GM19239 (cell line): ENCODE results near the gene CPE.
"Not testable (repeated sequence)": the region's sequence is repeated elsewhere in the genome, so short reads cannot be mapped to it uniquely, and the experiment has no call there.

Source experiments
- DNase-seq: peaks from one replicate; pipeline ENCODE4 v3.0.0; 2011; ENCODE audit warnings: low spot score; ENCODE audit not compliant: insufficient read length
- FAIRE-seq: peaks from 2 replicates; lab custom pipeline; 2011; peaks lifted over from hg19 to GRCh38; lab: Jason Lieb, UNC

CPE gene

DNA sequence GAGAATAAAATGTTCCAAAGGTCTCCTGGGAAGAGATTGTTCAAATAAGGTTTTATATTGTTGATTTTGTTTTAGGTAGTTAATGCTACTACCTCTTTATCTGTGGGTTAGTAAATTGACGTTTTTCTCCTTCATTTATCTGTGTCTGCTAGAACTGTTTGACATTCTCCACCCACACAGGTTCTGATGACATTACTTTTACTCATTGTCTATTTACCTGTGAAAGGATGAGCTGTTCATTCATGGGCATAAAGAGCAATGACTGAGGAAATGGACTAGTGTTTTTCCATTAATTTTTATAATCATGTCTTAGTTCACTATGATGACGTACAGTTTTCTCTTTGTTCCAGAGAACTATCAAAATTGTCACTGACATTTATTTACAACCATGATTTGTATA, 75.6 kb downstream of the CPE start:
- no peak for DNase-seq
- FAIRE-seq, result no peak

DNA sequence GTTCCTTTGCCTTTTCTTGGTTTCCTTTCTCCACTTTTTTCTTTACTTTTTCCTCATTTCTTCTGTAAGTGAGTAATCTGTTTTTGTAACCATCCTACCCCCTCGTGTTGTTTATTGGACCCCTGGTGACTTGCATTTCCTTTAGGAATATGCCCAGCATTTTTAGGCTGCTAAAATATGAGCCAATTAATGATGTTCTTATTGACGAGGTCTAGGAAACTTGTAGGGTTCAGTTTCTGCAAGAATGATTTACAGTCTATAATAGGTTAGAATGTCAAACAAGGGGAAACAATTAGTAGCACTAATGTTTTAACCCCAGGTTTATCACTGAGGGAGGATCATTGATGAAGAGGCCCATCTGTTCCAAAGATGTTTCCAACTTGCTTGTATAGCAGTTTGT, 79.0 kb downstream of the CPE start:
- DNase-seq (no peak), FAIRE-seq (no peak)

DNA sequence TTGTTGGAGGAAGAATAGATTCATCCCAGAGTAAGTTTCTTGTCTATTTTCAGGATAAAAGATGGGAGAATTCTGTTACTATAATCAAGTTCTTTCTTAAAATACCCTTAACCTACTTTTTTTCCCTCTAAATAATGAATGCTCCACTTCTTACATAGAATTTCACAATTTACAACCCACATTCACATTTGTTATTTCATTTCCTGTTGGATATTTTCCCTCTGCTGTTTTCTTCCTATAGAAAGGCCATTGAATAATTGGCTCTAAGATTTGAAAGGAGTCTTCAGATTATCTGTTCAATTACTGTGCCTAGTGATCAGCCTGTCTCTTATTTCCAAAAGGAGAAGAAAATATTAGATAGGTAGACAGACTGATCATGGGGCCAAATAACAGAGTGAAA, 79.7 kb downstream of the CPE start:
- FAIRE-seq (no peak), DNase-seq (no peak)

DNA sequence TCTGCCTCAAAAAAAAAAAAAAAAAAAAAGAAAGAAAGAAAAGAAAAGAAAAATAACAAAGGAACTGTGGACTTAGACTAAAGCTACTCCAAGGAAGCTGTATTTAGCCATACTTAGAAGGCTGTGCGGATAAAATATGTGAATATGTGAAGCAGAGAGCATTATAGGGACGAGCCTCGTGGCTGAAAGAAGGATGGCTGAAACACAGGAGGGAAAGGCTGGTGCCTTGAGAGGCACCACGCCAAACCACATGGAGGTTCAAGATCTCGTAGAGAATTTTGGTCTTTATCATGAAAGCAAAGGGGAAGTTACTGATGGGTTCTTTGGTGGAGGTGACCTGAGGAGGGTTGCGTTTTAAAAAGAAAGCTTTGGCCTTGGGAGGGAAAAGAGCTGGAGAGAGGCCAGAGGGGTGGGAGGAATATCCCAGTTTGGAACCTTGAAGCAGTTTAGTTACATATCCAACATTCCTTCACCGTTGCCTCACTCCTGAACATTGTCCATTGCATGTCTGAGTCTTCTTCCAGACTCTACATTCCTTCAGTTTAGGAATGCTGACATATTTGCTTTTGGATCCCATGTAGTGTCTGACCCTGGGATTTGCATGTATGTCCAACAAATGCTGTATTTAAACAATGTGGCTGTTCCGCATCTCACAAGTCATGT, 82.5 kb downstream of the CPE start:
- no peak for FAIRE-seq
- no peak for DNase-seq

DNA sequence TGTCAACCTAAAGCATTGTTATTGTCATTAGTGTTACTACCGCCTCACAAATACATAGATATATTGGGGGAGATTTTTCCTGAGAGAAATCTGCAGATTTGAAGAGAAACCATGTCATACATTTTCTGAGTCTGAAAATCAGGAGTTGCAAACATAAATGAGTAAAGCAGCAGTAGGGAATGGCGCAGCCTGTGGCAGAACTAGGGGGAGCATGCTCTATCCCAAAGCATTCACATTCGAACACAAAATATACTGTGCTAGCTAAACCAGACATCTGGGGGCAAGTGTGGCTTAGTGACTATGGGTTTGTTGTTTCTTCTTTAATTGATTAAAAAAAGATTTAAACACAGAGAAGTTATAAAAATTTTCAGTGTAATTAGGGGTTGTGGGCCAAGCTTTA, 83.2 kb downstream of the CPE start:
- FAIRE-seq, result no peak
- no peak for DNase-seq

DNA sequence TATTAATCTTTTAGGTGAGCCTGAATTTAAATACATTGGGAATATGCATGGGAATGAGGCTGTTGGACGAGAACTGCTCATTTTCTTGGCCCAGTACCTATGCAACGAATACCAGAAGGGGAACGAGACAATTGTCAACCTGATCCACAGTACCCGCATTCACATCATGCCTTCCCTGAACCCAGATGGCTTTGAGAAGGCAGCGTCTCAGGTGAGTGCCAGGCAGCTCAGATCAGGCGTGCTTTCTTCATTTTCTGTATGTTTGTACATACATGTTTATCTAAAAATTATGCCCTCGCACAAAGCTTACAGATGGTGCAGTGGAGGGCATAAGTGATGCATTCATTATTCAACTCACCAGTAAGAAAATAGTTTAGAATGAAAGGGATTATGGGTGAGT, 85.6 kb downstream of the CPE start:
- no peak for DNase-seq
- FAIRE-seq, result no peak

DNA sequence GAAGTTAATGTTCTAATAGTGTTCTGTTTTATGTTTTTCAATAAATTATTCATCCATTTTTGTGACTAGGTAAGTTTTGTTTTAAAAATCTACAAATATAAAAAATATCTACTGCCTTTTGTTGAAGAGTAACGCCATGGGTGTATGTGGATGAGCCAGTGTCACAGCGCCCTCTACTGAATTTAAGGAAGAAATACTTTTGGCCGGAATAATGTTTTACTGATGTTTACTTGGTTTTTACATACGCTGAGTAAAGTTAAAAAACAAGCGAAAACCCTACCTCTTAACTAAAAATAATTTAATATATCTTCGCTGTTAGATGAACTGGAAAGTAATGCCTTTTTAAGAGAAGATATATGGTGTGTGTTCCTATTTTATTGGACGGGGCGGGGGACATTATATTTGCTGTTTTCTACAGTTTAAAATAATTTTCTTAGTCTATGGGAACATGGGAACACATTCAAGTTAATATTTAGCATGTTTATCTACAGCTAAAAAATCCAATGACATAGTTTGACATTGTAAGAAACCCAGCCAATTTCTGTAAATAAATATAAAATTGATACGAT, 86.1 kb downstream of the CPE start:
- DNase-seq, result peak; percentile 10
- peak; percentile 51 for FAIRE-seq

DNA sequence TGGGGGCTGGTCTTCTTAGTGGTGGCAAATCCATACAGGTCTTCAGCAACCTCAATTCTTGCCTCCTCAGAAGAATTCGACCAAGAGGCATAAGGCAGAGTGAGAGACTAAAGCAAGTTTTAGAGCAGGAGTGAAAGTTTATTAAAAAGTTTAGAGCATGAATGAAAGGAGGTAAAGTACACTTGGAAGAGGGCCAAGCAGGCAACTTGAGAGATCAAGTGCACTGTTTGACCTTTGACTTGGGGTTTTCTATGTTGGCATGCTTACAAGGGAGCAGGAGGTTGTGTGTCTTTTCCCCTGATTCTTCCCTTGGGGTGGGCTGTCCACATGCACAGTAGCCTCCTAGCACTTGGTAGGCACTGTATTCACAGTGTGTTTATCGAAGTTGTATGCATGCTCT, 91.2 kb downstream of the CPE start:
- FAIRE-seq, result no peak
- DNase-seq, result no peak

DNA sequence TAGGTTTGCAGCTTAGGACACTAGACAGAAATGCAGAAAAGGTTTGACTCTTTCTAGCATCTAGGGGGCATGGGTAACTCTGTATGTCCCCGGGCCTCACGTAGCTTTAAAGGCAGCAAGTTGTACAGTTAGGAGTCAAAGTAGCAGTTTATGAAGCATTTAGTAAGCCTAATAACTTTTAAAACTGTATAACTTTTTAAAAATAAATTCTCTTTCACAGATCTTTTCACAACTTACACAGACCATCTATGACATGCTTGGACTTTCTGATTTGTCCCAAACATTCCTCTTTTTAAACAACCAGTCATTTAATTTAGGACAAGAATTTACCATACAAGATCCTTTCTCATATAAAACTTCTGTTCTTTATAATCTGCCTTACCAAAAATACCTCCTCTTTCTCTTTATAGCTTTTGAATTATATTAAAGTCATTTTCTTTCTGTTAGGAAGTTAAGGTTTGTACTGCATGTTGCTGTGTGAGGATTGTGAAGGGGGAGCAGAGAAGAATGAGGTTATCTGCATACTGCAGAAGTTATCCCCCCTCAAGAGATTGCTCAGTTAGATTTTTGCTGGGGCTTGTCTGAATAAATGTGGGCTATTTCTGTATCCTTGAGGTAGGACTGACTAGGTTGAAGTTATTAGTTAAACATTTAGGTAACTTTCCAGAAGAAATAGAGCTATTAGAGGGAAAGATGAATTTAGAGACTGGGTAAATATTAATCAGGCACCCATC, 94.3 kb downstream of the CPE start:
- no peak for FAIRE-seq
- no peak for DNase-seq

DNA sequence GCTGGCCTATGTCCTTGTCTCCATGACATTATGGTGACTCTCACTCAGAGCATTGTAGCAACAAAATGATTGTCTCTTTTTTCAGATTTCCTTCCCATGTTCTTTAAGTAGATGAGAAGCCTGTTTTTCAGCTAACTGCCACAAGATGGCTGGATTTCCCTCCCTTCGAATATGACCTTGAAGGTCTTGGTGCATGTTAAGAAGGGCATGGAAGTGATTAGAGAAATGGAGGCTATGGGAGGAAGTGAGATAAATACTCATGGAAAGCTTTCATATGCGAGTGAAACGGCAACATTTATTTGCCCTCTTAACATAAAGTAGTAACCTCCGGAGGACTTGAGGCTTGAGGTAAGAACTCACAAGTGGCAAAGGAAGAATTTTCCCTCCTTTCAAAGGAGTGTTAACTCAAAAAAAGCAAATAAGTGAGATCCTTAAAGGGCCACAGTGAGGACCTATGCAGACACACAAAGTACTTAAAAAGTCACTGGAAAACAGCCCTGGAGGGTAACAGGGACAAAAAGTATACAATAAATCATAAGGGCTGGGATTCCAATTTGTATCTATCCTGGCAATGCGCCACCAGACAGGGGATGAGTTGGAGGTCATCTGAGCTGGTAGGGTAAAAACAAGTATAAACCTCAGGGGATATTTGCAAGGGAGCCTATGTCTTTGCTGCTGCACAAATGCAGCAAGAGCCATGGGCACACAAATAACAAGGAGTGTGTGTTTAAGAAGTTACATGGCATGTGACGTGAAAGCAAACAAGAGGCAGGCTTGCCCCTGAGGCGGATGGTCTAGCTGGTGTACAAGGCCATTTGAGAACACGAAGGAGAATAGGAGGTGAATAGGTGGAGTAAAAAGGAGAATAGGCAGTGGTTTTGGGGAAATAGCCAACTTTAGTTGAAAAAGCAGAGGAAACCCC, 96.2 kb downstream of the CPE start:
- no peak for FAIRE-seq

DNA sequence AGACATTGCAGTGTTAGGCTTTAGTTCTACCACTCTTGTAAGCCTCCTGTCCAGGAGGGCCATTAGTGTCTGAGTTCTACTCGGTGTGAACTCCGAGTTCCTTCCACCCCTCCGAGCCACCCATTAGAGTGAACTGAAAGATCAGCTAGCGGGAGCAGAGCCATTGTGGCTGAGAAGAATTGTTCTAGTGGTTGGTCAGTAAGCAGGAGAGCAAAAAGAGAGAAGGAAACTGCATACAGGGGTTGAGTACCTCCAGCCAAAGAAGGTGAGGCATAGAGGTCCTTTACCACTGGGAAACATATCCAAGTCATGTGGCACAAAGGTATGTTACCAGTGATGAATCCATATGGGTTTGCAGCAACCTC, 96.9 kb downstream of the CPE start:
- FAIRE-seq (no peak), DNase-seq (no peak)

More for the DNA sequence above, 96.2 kb downstream of the CPE start:
- DNase-seq, result no peak

DNA sequence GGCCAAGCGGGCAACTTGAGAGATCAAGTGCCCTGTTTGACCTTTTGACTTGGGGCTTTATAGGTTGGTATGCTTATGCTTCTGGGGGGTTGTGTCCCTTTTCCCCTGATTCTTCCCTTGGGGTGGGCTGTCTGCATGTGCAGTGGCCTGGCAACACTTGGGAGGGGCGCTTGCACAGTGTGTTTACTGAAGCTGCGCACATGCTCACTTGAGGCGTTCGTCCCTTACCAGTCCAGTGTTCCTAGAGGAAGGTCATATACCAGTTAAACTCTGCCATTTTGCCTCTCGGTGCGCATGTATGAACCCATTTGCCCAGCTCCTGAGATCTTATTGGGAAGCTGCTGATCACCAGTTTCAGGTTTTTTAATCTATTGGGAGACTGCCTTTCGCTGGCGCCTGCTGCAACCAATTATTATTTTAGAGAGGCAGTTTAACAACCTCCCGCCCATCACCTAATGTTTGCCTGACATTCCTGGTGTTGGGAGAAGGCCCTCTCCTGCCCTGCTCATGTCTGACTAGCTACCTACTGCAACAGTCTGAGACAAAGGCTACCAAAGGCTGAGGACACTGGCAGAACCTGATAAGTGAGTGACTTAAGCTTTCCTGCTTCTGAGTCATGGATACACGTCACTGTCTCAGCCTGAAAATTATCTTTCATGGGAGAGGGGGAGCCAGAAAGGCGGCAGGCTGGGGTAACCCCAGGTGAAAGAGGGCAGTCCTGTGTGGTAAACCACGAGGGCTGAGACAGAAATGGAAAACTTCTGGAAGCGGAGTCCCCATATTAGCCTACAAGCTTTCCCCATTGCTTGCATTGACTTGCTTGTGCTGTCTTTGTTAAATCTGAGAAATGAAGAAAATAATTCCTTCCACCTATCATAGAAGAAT, 97.6 kb downstream of the CPE start:
- DNase-seq, result no peak
- FAIRE-seq, result no peak

DNA sequence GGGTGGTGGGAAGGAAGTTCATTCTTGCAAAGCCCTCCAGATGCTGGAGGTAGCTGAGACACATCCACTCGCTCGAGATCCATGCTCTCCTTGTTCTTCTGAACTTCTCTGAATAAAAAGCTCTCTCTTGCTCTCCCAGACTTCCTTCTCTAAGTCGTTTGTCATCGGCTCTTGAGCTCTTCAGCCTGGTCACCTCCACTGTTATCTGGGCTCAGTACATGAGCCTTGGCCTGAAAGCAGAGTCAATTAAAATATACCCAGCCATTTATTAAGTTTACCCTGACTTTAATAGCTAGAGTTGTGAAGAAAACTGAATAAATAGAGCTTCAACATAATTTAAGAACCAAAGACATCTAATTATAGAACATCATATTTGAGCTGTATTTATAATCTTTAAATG, 99.0 kb downstream of the CPE start:
- no peak for DNase-seq
- FAIRE-seq, result no peak

DNA sequence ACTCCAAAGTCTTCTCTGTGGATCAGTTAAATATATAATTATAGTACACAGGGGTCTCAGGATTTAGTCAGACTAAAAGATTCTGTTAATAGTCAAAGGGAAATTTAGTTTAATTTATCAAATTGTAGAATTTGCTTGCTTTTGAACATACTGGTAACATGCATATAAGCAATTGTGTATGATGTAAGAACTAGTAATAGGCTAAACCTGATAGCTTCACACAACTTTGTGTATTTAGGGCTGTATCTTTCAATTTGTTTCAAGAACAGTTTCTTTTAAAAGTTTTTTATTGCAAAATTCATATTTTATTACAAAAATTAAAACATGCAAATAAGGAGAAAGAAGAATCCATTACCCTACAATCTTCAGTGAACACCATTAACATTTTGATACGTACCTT, 99.5 kb downstream of the CPE start:
- no peak for FAIRE-seq
- no peak for DNase-seq

DNA sequence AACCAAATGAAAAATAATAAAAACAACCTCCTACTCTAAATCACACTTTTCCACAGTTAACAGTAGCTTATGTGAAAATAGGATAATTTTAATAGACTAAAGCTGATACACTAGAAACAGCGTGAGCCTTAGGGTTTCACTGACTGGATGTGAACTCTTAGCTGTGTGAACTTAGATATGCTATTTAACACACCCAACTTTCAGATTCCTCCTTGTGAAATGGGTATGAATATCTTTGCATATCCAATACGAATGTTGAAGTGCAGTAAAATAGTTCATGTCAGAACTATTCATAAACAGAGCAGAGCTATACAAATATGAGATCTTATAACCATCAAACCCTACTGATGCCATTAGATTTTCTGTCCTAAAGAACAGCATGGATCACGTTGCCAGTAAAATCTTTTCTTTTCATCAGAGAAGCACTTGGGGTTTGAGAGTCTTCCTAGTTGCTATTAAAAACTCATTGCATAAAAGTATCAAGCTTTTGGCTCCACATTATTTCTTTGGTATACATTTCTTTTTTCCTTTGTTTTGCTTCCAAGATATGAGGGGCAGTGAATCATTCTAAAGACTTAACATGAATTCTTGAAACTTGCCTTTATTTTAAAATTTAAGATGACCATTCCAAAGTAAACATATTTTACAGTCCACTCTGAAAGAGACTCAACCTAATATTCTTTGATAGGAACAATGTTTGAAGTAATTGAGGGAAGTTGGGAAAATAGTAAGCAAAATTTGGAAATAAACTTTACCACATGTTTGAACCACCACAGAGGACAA, 102.4 kb downstream of the CPE start:
- DNase-seq (no peak), FAIRE-seq (no peak)

DNA sequence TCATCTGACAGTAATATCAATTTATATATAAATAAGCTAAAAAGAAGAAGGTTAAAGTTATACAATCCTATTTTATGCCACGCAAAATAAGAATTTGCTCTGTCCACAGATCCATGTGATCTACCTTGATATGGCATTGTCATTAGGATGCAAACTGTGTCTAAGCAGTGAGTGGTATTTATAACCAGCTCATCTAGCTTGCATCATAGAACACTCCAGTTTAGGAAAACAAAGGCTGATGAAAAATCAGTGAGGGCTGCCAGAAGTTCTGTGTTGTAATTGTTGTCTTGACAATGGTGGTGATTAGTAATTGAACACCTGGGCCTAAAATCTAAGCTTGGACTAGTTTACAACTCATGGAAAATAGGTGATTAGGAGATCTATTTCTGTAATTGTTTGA, 111.0 kb downstream of the CPE start:
- FAIRE-seq (no peak), DNase-seq (no peak)

DNA sequence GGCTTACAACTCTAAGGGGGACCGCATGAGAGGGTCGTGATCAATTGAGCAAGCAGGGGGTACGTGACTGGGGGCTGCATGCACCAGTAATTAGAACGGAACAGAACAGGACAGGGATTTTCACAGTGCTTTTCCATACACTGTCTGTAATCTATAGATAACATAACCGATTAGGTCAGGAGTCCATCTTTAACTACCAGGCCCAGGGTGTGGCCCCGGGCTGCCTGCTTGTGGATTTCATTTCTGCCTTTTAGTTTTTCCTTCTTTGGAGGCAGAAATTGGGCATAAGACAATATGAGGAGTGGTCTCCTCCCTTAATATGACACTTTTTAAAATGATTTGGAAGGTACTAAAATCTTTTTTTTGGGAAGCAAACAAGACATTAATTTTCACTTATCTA, 113.8 kb downstream of the CPE start:
- not testable (repeated sequence) for FAIRE-seq, DNase-seq

DNA sequence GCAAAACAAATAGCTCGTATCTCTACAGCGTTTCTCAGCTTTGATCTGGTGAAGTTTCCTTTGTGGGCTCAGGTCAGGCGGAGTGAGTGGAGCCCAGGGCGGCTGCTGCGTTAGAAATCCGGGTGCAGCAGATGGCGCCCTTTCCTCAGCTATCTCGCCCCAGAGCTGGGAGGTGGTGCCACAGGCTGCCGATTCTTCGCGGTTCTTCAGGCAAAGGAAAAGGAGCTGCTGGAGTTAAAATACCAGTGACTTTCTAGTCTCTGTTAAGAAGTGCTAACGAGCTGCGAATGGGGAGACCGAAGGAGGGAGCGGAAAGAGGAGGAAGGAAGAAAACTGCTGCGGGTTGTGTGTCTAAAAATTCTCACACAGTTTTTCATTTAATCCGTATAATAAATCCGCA, 114.6 kb downstream of the CPE start:
- DNase-seq (peak; percentile 4), FAIRE-seq (peak; percentile 49)
